ENCODE data around the gene PLXDC2. TPM values are rescaled to one million over a fixed set of nuclear protein-coding genes. Genes with fewer than 3 reads are reported as not detected.

PLXDC2 gene
- total RNA-seq, 1 donor from 2014 or later = 1.3 TPM

DNA sequence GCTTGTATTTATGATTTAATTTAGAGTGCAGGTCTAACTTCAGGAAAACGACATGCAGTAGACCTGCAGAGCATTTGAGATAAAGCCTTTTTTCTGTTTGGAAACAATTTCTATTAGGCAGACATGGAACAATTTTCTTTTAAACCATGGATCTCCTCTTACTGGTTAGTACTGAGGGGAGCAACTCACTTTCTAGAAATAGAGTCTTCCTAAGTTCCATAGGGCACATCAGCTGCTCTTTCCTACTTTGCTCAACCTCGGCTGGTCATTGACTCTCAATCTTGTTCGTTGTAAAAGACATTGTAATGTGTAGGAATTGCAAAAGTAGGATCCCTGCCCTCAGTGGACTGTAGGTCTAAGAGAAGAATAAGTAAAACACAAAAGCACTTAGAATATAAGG is 58.0 kb downstream of the PLXDC2 start:
- H3K4me3 ChIP-seq (ENCODE audit: low read depth, low read length) = no peak overlapping the region
- FAIRE-seq (no peak), DNase-seq (ENCODE audit: low read depth) (no peak)
- H3K36me3 ChIP-seq (ENCODE audit: control insufficient read depth, insufficient read depth, low read length) = no peaks in the 10 kb centered on the region
- TF ChIP-seq, protein P1, sequence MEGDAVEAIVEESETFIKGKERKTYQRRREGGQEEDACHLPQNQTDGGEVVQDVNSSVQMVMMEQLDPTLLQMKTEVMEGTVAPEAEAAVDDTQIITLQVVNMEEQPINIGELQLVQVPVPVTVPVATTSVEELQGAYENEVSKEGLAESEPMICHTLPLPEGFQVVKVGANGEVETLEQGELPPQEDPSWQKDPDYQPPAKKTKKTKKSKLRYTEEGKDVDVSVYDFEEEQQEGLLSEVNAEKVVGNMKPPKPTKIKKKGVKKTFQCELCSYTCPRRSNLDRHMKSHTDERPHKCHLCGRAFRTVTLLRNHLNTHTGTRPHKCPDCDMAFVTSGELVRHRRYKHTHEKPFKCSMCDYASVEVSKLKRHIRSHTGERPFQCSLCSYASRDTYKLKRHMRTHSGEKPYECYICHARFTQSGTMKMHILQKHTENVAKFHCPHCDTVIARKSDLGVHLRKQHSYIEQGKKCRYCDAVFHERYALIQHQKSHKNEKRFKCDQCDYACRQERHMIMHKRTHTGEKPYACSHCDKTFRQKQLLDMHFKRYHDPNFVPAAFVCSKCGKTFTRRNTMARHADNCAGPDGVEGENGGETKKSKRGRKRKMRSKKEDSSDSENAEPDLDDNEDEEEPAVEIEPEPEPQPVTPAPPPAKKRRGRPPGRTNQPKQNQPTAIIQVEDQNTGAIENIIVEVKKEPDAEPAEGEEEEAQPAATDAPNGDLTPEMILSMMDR (IDR thresholded peaks at IDR 0.05; ENCODE audit: insufficient read depth, low read length, severe bottlenecking) = no peak
- H3K27me3 ChIP-seq (ENCODE audit: control insufficient read depth, insufficient read depth, low read length) = no peaks in the 10 kb centered on the region

DNA sequence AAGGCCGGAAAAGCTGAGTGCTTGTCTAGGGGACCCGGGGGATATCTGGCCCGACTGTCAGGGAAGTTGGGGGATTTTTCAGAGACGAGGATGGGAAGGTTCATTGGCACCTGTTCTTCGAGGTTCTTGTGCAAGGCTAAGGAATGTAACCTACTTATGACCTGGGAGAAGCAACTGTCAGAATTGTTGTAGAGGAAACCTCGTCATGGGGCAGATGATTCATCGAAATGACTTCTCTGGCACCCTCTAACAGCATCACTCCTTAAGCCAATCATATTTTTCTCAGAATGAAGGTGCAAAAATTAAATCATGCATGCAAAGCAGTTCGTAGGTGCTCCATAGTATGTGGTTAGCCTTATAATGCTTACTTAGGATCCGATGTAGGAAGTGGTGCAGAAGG is 58.6 kb downstream of the PLXDC2 start:
- no peaks in the 10 kb centered on the region for H3K36me3 ChIP-seq (ENCODE audit: control insufficient read depth, insufficient read depth, low read length)
- no peak overlapping the region for H3K4me3 ChIP-seq (ENCODE audit: low read depth, low read length)
- TF ChIP-seq, protein P1 (IDR thresholded peaks at IDR 0.05; ENCODE audit: insufficient read depth, low read length, severe bottlenecking) = no peak
- no peaks in the 10 kb centered on the region for H3K27me3 ChIP-seq (ENCODE audit: control insufficient read depth, insufficient read depth, low read length)
- DNase-seq (ENCODE audit: low read depth) (peak; percentile 43), FAIRE-seq (no peak)

- FAIRE-seq (no peak), DNase-seq (ENCODE audit: low read depth) (no peak)
- TF ChIP-seq, protein P1 (IDR thresholded peaks at IDR 0.05; ENCODE audit: insufficient read depth, low read length, severe bottlenecking) = no peak
- no peak overlapping the region for H3K4me3 ChIP-seq (ENCODE audit: low read depth, low read length)
- H3K27me3 ChIP-seq (ENCODE audit: control insufficient read depth, insufficient read depth, low read length) = no peaks in the 10 kb centered on the region
- H3K36me3 ChIP-seq (ENCODE audit: control insufficient read depth, insufficient read depth, low read length) = no peaks in the 10 kb centered on the region
Observed at GRCh38 chr10:19876570-19876969, 60.3 kb downstream of the PLXDC2 start.

DNA sequence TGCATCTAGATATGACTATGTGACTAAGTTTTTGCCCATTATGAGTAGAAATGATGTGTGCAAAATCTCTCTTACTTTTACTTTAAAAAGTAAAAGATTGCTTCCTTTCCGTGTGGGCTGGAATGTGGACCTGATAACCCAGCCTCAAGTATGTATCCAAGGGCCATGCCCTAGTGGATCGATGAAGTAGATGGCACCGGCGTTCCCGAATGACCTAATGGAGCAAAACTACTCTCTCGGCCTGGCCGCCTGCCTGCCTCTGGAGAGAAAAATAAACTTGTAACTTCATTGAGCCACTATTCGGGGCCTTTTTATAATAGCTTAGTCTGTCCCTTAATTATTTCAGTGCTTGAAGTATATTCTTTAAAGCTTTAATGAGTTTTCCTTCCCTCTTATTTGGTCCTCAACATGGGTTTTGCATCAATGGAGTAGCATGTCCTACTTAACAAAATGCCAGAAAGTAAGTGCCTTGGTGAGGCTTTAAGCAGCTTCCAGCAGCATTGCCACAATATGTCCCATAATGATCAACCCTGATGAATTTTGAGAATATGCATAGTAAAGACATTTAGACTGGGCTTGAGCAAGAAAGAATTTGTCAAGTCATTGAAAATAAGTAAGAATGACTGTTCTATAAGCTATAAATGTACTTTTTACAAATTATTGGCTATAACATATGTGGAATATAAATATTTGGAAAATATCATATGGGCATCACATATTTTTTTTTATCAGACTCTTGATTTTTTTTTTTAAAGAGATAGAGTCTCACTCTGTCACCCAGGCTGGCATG is 61.4 kb downstream of the PLXDC2 start:
- FAIRE-seq (no peak), DNase-seq (ENCODE audit: low read depth) (no peak)
- TF ChIP-seq, protein P1 (IDR thresholded peaks at IDR 0.05; ENCODE audit: insufficient read depth, low read length, severe bottlenecking) = no peak
- Histone ChIP-seq H3K36me3 (ENCODE audit: control insufficient read depth, insufficient read depth, low read length) (no peaks in the 10 kb centered on the region), H3K27me3 (ENCODE audit: control insufficient read depth, insufficient read depth, low read length) (no peaks in the 10 kb centered on the region), H3K4me3 (ENCODE audit: low read depth, low read length) (no peak overlapping the region)

- TF ChIP-seq, protein P1 (IDR thresholded peaks at IDR 0.05; ENCODE audit: insufficient read depth, low read length, severe bottlenecking) = no peak
- FAIRE-seq (no peak), DNase-seq (ENCODE audit: low read depth) (no peak)
- Histone ChIP-seq H3K27me3 (ENCODE audit: control insufficient read depth, insufficient read depth, low read length) (no peaks in the 10 kb centered on the region), H3K4me3 (ENCODE audit: low read depth, low read length) (no peak overlapping the region), H3K36me3 (ENCODE audit: control insufficient read depth, insufficient read depth, low read length) (no peaks in the 10 kb centered on the region)
Observed at GRCh38 chr10:19882621-19883020, 66.4 kb downstream of the PLXDC2 start.
